ENCODE data around the gene DNAH1. TPM values are rescaled to one million over a fixed set of nuclear protein-coding genes. Genes with fewer than 3 reads are reported as not detected.

DNAH1 gene
- total RNA-seq, 3 donors from 2014 or later: 7.5 to 11.5 (median 10.8) TPM

DNA sequence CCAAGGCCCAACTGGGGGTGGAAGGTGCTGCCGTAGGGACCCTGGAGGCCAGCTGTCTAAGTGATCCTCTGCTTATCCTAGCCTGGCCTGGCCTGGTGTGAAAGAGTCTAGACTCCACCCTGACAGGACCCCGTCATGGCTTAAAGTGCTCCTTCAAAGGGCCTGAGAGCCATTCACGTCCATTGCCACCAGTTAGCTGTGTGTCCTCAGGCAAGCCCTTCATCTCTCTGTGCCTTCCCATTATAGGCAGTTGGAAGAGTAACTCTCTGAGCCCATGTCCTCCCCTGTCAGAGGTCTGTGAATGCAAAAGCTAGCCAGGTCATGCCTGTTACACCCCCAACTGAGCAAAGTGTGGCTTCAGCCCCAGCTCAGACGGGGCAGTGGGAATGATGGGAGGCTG is 9.1 kb upstream of the DNAH1 start:
- no peak overlapping the region for H3K27ac ChIP-seq
- H3K27me3 ChIP-seq: no peaks in the 10 kb centered on the region
- H3K4me3 ChIP-seq: no peak overlapping the region
- TF ChIP-seq, protein P1, sequence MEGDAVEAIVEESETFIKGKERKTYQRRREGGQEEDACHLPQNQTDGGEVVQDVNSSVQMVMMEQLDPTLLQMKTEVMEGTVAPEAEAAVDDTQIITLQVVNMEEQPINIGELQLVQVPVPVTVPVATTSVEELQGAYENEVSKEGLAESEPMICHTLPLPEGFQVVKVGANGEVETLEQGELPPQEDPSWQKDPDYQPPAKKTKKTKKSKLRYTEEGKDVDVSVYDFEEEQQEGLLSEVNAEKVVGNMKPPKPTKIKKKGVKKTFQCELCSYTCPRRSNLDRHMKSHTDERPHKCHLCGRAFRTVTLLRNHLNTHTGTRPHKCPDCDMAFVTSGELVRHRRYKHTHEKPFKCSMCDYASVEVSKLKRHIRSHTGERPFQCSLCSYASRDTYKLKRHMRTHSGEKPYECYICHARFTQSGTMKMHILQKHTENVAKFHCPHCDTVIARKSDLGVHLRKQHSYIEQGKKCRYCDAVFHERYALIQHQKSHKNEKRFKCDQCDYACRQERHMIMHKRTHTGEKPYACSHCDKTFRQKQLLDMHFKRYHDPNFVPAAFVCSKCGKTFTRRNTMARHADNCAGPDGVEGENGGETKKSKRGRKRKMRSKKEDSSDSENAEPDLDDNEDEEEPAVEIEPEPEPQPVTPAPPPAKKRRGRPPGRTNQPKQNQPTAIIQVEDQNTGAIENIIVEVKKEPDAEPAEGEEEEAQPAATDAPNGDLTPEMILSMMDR (IDR thresholded peaks at IDR 0.05): no peak
- TF ChIP-seq POLR2A (IDR thresholded peaks at IDR 0.05) (no peak), POLR2AphosphoS5 (IDR thresholded peaks at IDR 0.05) (no peak)
- no peaks in the 10 kb centered on the region for H3K36me3 ChIP-seq
- intact Hi-C loops (cut with DNase I; ENCODE audit: low total_unique reads): loop anchor here (1.0 kb wide), 1 partner anchor 15 kb away; no protein-coding TSS in a partner anchor
- no peaks in the 10 kb centered on the region for H3K9me3 ChIP-seq
- no peaks in the 10 kb centered on the region for H3K4me1 ChIP-seq
- no peak for DNase-seq (ENCODE audit: low spot score in 2 of 2)

- Histone ChIP-seq H3K36me3 (no peaks in the 10 kb centered on the region), H3K4me3 (no peak overlapping the region), H3K27me3 (no peaks in the 10 kb centered on the region), H3K9me3 (no peaks in the 10 kb centered on the region), H3K4me1 (no peaks in the 10 kb centered on the region), H3K27ac (no peak overlapping the region)
- intact Hi-C loops (cut with DNase I; ENCODE audit: low total_unique reads): no loop called here
- TF ChIP-seq POLR2A (IDR thresholded peaks at IDR 0.05): no peak
- no peak for DNase-seq (ENCODE audit: low spot score in 2 of 2)
Measured at GRCh38 chr3:52308308-52308707, 7.8 kb upstream of the DNAH1 start.

DNA sequence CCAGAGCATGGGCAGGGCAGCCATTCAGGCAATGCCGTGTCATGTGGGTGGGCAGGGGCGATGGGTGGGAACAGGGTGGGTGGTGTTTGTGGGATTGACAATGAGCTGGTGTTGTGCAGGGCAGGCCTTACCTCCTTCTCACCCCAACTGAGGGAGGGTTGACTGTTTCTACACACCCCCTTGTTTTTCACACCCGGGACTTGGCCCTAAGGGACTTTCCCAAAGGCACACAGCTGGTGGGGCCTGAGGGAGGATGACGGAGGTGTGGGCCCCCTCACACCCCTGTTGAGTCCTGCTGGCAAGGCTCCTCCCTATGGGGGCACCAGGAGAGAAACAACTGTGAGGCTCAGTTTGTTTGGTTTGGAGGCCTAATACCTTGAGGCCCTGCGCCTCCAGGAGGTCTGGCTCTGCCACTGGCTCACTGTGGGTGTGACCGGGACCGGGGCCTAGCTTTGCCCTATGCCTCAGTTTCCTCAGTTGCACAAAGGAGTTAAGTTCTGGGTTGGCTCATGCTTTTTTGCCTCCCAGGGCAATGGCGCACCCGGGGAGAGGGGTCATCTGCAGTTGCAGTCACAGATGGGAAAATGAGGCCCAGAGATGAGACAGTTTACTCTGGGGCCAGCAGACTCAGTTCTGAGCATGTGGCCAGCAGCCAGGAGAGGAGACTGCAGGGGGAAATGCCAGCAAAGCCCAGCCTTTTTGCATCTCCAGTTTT is 5.1 kb upstream of the DNAH1 start:
- Histone ChIP-seq H3K9me3 (no peaks in the 10 kb centered on the region), H3K4me3 (no peak overlapping the region), H3K27me3 (no peaks in the 10 kb centered on the region), H3K4me1 (no peaks in the 10 kb centered on the region), H3K27ac (no peak overlapping the region), H3K36me3 (no peaks in the 10 kb centered on the region)
- intact Hi-C loops (cut with DNase I; ENCODE audit: low total_unique reads): no loop called here
- no peak for DNase-seq (ENCODE audit: low spot score in 2 of 2)
- TF ChIP-seq POLR2AphosphoS5 (IDR thresholded peaks at IDR 0.05): no peak
- no peak for TF ChIP-seq POLR2A (IDR thresholded peaks at IDR 0.05)
- TF ChIP-seq, protein P1 (IDR thresholded peaks at IDR 0.05): no peak

DNA sequence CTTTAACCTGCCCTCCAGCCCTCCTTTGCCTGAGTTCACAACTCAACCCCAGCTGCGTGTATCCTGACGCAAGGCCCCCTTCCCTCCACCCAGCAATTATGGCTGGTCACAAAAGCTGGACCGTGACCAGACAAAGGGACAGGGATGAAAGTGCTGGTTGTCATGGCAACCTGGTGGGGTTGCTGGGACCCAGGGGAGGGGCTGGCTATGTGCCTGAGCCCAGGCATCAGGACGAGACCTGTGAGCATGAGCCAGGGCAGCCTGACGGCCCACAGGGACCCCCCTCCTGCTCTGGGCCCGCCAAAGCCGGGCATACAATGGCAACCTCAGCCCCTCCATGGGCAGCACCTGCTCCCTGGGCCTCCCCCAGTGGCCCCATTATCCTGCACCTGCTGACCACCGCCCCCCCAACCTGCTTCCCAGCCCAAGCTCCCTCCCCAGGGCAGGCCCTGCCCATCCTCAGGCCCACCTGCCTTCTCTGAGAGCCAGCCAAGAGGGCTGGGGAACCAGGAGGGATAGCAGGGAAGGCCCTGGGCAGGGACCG is 4.5 kb upstream of the DNAH1 start:
- no peak for DNase-seq (ENCODE audit: low spot score in 2 of 2)
- H3K9me3 ChIP-seq: no peaks in the 10 kb centered on the region
- H3K27ac ChIP-seq: no peak overlapping the region
- no peaks in the 10 kb centered on the region for H3K4me1 ChIP-seq
- intact Hi-C loops (cut with DNase I; ENCODE audit: low total_unique reads): no loop called here
- H3K36me3 ChIP-seq: no peaks in the 10 kb centered on the region
- no peak for TF ChIP-seq POLR2A (IDR thresholded peaks at IDR 0.05)
- TF ChIP-seq, protein P1 (IDR thresholded peaks at IDR 0.05): no peak
- TF ChIP-seq POLR2AphosphoS5 (IDR thresholded peaks at IDR 0.05): no peak
- no peaks in the 10 kb centered on the region for H3K27me3 ChIP-seq
- no peak overlapping the region for H3K4me3 ChIP-seq

GRCh38 chr3:52313188-52313773 is 2.8 kb upstream of the DNAH1 start:
- intact Hi-C loops (cut with DNase I; ENCODE audit: low total_unique reads): no loop called here
- Histone ChIP-seq H3K9me3 (no peaks in the 10 kb centered on the region), H3K4me3 (no peak overlapping the region), H3K27me3 (no peaks in the 10 kb centered on the region), H3K27ac (peak overlapping the region in 1 of 2 donors; percentile 43), H3K4me1 (no peaks in the 10 kb centered on the region), H3K36me3 (no peaks in the 10 kb centered on the region)
- DNase-seq (ENCODE audit: low spot score in 2 of 2): no peak
- TF ChIP-seq, protein P1 (IDR thresholded peaks at IDR 0.05): no peak
- no peak for TF ChIP-seq POLR2AphosphoS5 (IDR thresholded peaks at IDR 0.05)
- no peak for TF ChIP-seq POLR2A (IDR thresholded peaks at IDR 0.05)
